Activated CD4-positive, alpha-beta T cell treated with anti-CD3 and anti-CD28 coated beads for 48 hours (primary cell): ENCODE measurements around the gene RNF157.
"Not testable (repeated sequence)": the region's sequence is repeated elsewhere in the genome, so short reads cannot be mapped to it uniquely, and the experiment has no call there.

Experiments
- DNase-seq: peaks from one replicate; pipeline ENCODE4 v3.0.0-alpha.2; 2020

Gene RNF157

DNA sequence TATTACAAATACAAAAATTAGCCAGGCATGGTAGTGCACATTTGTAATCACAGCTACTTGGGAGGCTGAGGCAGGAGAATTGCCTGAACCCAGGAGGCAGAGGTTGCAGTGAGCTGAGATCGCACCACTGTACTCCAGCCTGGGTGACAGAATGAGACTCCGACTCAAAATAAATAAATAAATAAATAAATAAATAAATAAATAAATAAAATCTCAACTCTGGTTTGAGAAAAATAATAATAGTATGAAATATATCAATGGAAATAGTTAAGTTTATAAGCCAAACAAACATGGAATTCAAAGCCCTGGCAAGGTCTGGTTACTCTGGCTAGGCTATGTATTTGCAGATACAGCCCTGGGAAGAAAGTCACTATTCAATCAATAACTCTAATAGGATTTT, 53.5 kb downstream of the RNF157 start:
- not testable (repeated sequence) for DNase-seq

DNA sequence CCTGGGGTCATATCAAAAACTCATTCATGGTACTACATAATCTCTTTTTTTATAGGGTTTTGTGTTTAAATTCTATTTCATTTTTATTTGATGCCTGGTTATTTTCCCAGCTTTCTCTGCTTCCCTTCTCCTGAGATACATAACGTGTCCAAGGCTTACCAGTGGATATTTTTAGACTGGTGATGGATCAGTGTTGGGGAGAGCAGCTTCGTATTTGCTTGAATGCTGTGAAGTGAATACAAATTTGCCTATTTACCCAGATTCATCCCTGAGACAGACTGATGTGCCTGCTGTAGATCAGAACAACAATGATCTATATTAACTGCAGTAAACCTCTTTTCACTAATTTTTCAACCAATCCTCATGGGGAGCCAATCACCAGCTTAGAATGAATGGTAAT, 56.0 kb downstream of the RNF157 start:
- DNase-seq, result no peak

DNA sequence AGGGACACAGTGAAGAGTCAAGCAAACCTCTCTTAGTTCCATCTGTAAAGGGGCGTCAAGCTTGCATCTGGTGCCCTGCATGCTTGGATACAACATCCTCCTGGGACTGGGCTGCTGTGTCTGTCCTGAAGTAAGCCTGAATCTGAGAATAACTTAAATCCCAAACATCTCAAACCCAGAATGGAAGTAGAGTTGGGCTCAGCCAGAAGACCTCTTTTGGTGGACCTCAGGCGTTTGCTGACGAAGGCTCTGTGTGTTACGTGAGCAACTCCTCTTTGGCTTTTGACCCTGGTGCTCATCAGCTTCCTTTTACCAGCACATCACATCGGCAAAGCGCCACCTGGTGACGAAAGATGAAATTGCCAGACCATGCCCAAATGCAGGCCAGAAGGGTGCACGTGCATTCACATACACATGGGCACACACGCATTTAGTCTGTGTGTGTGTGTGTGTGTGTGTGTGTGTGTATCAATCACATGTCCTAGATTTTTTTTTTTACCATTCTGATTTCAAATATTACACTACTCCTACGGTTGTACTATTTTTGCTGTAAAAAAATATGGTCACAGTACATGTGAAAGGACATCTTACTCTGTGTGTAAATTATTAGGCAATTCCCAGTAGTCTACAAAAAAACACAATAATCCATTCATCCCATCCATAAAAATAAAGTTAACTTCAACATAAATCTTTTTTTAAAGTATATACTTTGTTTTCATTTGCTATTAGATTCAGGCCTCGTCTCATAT, 58.1 kb downstream of the RNF157 start:
- peak; percentile 97 for DNase-seq

GRCh38 chr17:76179496-76180467, 60.5 kb downstream of the RNF157 start:
- peak; percentile 44 for DNase-seq

DNA sequence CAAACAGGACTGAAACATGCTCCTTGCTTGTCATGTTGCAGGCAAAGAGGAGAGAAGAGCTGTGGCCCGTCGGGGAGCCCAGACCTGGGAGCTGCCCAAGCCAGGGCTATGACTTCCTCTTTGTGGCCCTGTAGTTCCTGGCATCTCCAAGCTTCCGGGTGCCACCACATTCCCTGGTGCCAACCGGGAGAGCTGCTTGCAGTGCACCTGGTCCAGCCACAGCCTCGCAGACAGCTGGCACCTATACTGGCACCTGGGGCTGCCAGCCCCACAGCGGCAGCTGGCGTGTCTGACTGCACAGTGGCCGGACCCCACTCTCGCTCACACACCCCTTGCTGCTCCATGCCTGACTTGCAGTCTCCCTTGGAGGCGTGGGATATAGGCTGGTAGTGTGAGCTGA, 62.2 kb downstream of the RNF157 start:
- no peak for DNase-seq

DNA sequence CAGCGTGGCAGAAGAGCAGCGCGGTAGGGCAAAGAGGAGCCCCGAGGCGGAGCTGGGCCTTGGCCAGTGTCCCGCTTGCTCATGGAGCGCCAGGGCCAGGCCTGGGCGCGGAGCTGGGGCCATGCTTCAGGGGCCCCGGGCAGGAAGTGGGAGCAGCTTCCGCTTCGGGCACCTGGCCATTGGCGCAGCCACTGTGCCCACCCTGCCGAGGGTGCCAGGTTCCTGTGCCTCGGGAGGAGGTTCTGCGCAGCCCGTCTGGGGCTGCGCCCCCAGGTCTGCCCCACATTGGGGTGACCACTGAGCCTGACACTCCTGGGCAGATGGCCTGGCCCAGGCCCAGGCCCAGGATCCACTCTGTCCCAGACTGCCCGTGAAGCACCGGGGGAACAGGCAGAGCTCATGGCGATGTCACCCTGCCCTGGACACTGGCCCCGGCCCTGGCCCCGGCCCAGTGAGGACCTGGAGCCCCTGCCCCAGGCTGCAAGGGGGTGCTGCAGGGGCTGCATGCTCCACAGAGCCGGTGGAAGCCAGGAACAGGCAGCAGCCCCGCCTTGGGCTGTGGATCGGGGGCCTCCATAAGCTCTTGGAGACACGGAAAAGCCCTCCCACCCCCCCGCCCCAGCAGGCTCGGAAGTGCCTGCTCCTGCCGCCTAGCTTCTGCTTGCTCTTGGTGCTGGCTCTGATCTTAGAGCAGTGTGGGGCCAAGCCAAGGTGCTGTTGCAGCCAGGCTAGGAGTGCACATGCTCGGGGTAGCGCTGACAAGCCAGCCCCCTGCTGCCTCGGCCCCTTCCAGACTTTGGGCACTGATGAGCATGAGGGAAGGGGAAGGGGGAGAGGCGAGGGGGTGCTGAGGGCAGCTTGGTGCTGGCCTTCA, 63.4 kb downstream of the RNF157 start:
- no peak for DNase-seq

- DNase-seq, result no peak
Observed at GRCh38 chr17:76174037-76174436, 66.3 kb downstream of the RNF157 start.

GRCh38 chr17:76173474-76173873, 66.8 kb downstream of the RNF157 start:
- DNase-seq, result no peak

GRCh38 chr17:76171706-76172105, 68.6 kb downstream of the RNF157 start:
- DNase-seq, result no peak

- no peak for DNase-seq
Observed at GRCh38 chr17:76170114-76170513, 70.2 kb downstream of the RNF157 start.

DNA sequence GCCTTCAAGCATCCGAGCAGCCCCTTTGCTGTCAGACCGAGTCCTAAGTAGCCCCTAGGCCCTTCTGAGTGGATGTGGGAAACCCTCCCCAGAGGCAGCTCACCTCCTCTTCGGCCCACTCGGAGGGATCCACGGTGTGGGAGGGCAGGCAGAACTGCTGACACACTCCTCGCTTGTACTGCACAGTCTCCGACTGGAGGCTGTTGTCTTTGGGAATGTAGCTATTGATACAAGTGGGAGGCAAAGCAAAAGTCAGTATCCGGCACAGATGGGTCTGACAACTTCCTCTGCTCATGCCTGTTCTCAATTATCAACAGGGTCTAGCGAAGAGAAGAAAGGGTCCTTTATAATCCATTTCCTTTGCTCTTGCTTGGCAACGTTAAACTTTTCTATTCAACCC, 73.4 kb downstream of the RNF157 start:
- no peak for DNase-seq

DNA sequence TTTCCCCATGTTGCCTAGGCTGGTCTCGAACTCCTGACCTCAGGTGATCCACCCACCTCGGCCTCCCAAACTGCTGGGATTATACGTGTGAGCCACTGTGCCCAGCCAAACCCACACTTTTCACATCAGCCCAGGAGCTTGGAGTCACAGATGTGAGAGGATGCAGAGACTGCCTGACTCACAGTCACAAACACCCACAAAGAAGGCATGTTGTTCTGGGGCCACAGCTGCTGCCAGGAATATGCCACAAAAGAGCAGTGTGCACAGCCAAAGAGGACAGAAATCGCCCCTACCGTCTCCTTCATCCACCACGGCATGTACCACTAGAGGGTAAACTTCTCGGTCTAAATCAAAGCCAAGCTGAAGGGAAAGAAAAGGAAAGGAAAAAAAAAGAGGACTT, 74.1 kb downstream of the RNF157 start:
- DNase-seq, result peak; percentile 57

- DNase-seq, result no peak
Observed at GRCh38 chr17:76164331-76164730, 76.0 kb downstream of the RNF157 start.

- DNase-seq, result no peak
Observed at GRCh38 chr17:76163919-76164318, 76.4 kb downstream of the RNF157 start.

GRCh38 chr17:76161619-76162266, 78.5 kb downstream of the RNF157 start:
- no peak for DNase-seq

DNA sequence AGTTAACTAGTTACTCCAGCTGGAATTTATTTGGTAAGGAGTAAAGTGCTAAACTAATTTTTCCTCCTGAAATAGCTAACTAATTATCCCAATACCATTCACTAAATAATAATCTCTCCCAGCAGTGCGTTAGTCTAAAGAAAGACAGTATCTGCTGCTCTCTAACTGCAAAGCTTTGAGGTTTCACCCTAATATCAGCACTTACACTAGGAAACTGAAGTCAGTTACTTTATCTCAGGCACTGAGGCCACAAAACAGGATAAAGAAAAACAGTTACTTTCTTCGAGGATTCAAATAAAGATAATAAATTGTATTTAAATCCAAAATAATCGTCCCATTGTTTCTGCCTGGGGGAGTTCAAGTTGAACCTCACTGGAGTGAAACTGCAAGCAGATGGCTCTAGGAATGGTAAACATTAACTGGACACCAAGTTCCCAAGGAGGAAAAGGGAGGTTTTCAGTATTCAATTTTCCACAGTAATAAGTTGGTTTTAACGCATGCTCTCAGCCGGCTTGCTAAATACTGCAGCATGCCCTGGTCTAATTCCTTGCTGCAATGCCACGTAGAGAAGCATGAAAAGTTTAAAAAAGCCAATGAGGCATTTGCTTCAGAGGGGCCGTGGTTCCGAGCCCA, 79.3 kb downstream of the RNF157 start:
- no peak for DNase-seq

GRCh38 chr17:76159157-76159556, 81.1 kb downstream of the RNF157 start:
- DNase-seq, result no peak

- DNase-seq, result no peak
Observed at GRCh38 chr17:76157759-76158158, 82.5 kb downstream of the RNF157 start.

- DNase-seq, result no peak
Observed at GRCh38 chr17:76156662-76156991, 83.7 kb downstream of the RNF157 start.

- no peak for DNase-seq
Observed at GRCh38 chr17:76155988-76156661, 84.2 kb downstream of the RNF157 start.
